Measurements from ENCODE around the gene TGIF1.
A peak's percentile ranks its signal among the peaks of the same experiment; 100 is the strongest.

The TGIF1 gene

DNA sequence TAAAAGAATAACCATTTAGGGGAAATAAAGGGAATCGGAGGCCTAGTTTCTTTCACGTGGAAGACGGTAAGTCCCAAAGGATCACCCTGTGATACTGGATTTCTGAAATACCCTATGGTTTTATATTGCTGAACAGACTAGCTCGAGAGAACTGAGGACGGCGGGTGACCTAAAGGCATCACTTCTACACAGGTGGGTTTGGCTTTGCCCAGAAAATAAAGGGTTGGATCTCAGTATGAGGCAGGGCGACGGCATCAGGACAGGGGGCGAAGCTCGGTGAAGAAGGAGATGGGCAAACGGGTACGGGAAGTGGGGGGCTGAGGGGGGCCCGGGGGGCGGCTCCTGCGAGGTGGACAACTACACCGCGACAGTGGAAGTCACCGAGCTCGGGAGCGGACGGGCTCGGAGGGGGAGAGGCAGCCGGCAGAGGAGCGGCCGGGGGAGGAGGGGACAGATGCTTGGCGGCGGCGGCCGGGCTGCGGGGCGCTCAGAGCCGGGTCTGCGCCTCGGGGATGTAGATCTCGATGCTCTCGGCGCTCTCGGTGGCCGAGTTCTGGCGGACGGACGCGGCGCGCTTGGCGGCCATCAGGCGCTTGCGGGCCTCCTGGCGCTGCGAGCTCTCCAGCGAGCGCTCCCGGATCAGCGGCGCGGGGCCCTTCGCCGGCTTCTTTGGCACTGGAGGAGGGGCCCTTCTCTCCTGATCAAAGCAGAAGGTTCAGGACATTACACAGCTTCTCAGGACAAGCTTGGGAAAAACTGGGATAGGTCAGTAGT, 48.9 kb downstream of the TGIF1 start:
- Histone ChIP-seq H3K27me3 (ENCODE audit: control insufficient read depth, insufficient read depth, low read length) (no peaks in the 10 kb centered on the region; the same call in 1 of the 2 replicates), H3K9me3 (ENCODE audit: control insufficient read depth, insufficient read depth, low read length) (no peaks in the 10 kb centered on the region), H3K4me3 (ENCODE audit: low read length) (peak overlapping the region; percentile 13; the same call in 1 of the 2 replicates), H3K4me1 (ENCODE audit: control insufficient read depth, insufficient read depth, low read length) (peaks cover 5% of the 10 kb centered on the region), H3K36me3 (ENCODE audit: control insufficient read depth, insufficient read depth, low read length) (no peaks in the 10 kb centered on the region), H3K27ac (ENCODE audit: low read length) (no peak overlapping the region)
- WGBS (ENCODE audit: insufficient coverage, insufficient read length) = no CpG with 5 or more reads among the region's 58 CpGs
- peak; percentile 29 for DNase-seq (ENCODE audit: low read depth, low spot score)

DNA sequence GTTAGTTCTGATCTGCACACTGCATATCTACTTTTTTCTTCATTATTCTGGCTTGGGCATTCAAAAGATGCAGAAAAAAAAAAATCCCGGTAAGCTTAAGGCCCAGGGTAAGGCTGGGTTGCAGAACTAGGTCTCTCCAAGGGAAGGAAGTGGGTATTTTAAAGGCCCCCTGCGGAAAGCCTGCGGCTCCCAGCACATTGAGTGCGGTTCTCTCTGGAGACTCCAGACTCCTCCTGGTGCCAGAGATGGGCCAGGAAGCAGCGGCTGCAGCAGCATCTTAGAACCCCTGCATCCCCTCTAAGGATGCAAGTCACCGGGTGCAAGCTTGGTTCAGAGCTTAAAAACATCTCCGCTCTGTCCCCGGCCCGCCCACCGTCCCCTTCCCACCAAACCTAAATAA, 49.5 kb downstream of the TGIF1 start:
- no peak for DNase-seq (ENCODE audit: low read depth, low spot score)
- Histone ChIP-seq H3K4me3 (ENCODE audit: low read length) (peak overlapping the region; percentile 13; the same call in 1 of the 2 replicates), H3K36me3 (ENCODE audit: control insufficient read depth, insufficient read depth, low read length) (no peaks in the 10 kb centered on the region), H3K27ac (ENCODE audit: low read length) (no peak overlapping the region), H3K4me1 (ENCODE audit: control insufficient read depth, insufficient read depth, low read length) (peaks cover 5% of the 10 kb centered on the region), H3K27me3 (ENCODE audit: control insufficient read depth, insufficient read depth, low read length) (no peaks in the 10 kb centered on the region; the same call in 1 of the 2 replicates), H3K9me3 (ENCODE audit: control insufficient read depth, insufficient read depth, low read length) (no peaks in the 10 kb centered on the region)
- no CpG with 5 or more reads among the region's 10 CpGs for WGBS (ENCODE audit: insufficient coverage, insufficient read length)

DNA sequence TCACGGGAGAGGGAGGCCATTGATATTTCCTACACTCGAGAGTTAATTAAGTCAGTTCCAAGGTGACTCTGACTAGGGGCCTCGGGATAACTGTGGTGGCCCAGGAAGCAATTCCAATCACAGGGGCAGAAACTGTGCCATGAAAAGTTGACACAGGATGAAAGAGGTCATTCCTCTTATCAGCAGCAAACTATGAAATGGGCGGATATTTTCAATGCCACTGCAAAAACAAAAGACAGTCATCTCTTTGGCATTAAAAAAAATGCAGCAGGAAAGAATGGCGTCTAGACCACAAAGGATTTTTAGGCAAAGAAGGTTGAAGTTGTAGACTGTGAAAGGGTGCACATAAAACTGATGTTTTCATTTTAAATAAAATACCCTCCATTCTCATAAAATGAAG, 50.0 kb downstream of the TGIF1 start:
- no peaks in the 10 kb centered on the region for H3K9me3 ChIP-seq (ENCODE audit: control insufficient read depth, insufficient read depth, low read length)
- no peak for DNase-seq (ENCODE audit: low read depth, low spot score)
- H3K36me3 ChIP-seq (ENCODE audit: control insufficient read depth, insufficient read depth, low read length) = no peaks in the 10 kb centered on the region
- H3K27me3 ChIP-seq (ENCODE audit: control insufficient read depth, insufficient read depth, low read length) = no peaks in the 10 kb centered on the region; the same call in 1 of the 2 replicates
- H3K4me1 ChIP-seq (ENCODE audit: control insufficient read depth, insufficient read depth, low read length) = peaks cover 5% of the 10 kb centered on the region
- H3K27ac ChIP-seq (ENCODE audit: low read length) = no peak overlapping the region
- WGBS (ENCODE audit: insufficient coverage, insufficient read length) = no CpG with 5 or more reads among the region's 5 CpGs
- H3K4me3 ChIP-seq (ENCODE audit: low read length) = no peak overlapping the region

DNA sequence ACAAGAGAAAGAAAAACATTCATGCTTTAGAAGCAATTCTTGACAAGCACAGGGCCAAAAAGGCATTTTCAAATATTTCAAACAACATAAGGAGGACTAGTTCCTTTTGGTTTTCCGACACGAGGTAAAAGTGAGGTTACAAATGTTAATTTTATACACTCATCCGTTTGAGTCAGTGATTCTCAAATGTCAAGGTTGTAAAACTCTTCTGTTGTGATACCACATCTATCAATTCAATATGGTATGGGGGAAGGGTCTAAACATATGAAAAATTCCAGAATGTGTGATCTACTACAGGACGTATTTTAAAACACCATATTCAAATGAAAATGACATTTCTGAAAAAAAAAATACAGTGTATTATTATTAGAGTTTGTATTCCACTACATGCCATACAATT, 52.7 kb downstream of the TGIF1 start:
- DNase-seq (ENCODE audit: low read depth, low spot score) = no peak
- H3K9me3 ChIP-seq (ENCODE audit: control insufficient read depth, insufficient read depth, low read length) = no peaks in the 10 kb centered on the region
- no CpG with 5 or more reads among the region's 4 CpGs for WGBS (ENCODE audit: insufficient coverage, insufficient read length)
- no peaks in the 10 kb centered on the region; the same call in 1 of the 2 replicates for H3K27me3 ChIP-seq (ENCODE audit: control insufficient read depth, insufficient read depth, low read length)
- H3K27ac ChIP-seq (ENCODE audit: low read length) = no peak overlapping the region
- H3K4me1 ChIP-seq (ENCODE audit: control insufficient read depth, insufficient read depth, low read length) = peaks cover 5% of the 10 kb centered on the region
- H3K4me3 ChIP-seq (ENCODE audit: low read length) = no peak overlapping the region
- no peaks in the 10 kb centered on the region for H3K36me3 ChIP-seq (ENCODE audit: control insufficient read depth, insufficient read depth, low read length)

DNA sequence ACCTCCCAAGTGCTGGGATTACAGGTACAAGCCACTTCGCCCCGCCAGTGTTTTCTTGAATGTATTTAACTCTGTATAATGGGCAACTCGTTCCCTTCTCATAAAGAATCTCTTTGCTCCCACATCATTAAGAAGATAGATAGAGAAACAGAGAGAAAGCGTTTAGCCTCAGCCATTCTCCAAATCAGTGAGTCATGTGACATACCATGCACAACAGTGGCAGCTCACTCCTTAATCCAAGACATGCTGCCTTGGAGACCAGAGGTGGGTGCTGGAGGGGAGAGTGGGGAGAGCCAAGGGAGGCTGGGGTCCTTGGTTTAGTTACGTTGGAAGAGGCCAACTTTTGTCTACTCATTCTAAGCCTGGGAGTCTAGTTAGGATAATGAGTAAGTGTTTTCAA, 54.7 kb downstream of the TGIF1 start:
- no peaks in the 10 kb centered on the region for H3K27me3 ChIP-seq (ENCODE audit: control insufficient read depth, insufficient read depth, low read length)
- no peak overlapping the region for H3K4me3 ChIP-seq (ENCODE audit: low read length)
- H3K9me3 ChIP-seq (ENCODE audit: control insufficient read depth, insufficient read depth, low read length) = no peaks in the 10 kb centered on the region
- peaks cover 4% of the 10 kb centered on the region for H3K4me1 ChIP-seq (ENCODE audit: control insufficient read depth, insufficient read depth, low read length)
- H3K36me3 ChIP-seq (ENCODE audit: control insufficient read depth, insufficient read depth, low read length) = no peaks in the 10 kb centered on the region
- H3K27ac ChIP-seq (ENCODE audit: low read length) = no peak overlapping the region
- DNase-seq (ENCODE audit: low read depth, low spot score) = no peak
- no CpG with 5 or more reads among the region's 5 CpGs for WGBS (ENCODE audit: insufficient coverage, insufficient read length)

GRCh38 chr18:3508576-3509549, 58.9 kb downstream of the TGIF1 start:
- DNase-seq (ENCODE audit: low read depth, low spot score) = no peak
- H3K4me1 ChIP-seq (ENCODE audit: control insufficient read depth, insufficient read depth, low read length) = no peaks in the 10 kb centered on the region
- H3K27ac ChIP-seq (ENCODE audit: low read length) = no peak overlapping the region
- H3K27me3 ChIP-seq (ENCODE audit: control insufficient read depth, insufficient read depth, low read length) = no peaks in the 10 kb centered on the region
- no peaks in the 10 kb centered on the region for H3K36me3 ChIP-seq (ENCODE audit: control insufficient read depth, insufficient read depth, low read length)
- no CpG with 5 or more reads among the region's 17 CpGs for WGBS (ENCODE audit: insufficient coverage, insufficient read length)
- no peak overlapping the region for H3K4me3 ChIP-seq (ENCODE audit: low read length)
- no peaks in the 10 kb centered on the region for H3K9me3 ChIP-seq (ENCODE audit: control insufficient read depth, insufficient read depth, low read length)
